Measurements from ENCODE around the gene PCBP3.

Gene PCBP3

GRCh38 chr21:45861156-45861870 lies 217.8 kb downstream of the PCBP3 start:
- peaks cover 6% of the 10 kb centered on the region; the same call in 1 of the 2 replicates for H3K4me1 ChIP-seq (ENCODE audit: insufficient read depth, low read length)
- H3K36me3 ChIP-seq (ENCODE audit: insufficient read depth, low read depth, low read length), result no peaks in the 10 kb centered on the region
- no peak overlapping the region for H3K4me3 ChIP-seq (ENCODE audit: low read length)
- H3K27me3 ChIP-seq (ENCODE audit: insufficient read depth, low read length), result no peaks in the 10 kb centered on the region
- no peak overlapping the region for H3K27ac ChIP-seq (ENCODE audit: low read length)
- H3K9me3 ChIP-seq (ENCODE audit: insufficient read depth, low read depth, low read length), result no peaks in the 10 kb centered on the region
- no peak overlapping the region for H3K9ac ChIP-seq (ENCODE audit: low read depth, low read length)

- Histone ChIP-seq H3K9ac (ENCODE audit: low read depth, low read length) (no peak overlapping the region), H3K4me3 (ENCODE audit: low read length) (no peak overlapping the region), H3K4me1 (ENCODE audit: insufficient read depth, low read length) (no peaks in the 10 kb centered on the region), H3K36me3 (ENCODE audit: insufficient read depth, low read depth, low read length) (no peaks in the 10 kb centered on the region), H3K27me3 (ENCODE audit: insufficient read depth, low read length) (no peaks in the 10 kb centered on the region), H3K9me3 (ENCODE audit: insufficient read depth, low read depth, low read length) (no peaks in the 10 kb centered on the region), H3K27ac (ENCODE audit: low read length) (no peak overlapping the region)
Measured at GRCh38 chr21:45862543-45863207, 219.2 kb downstream of the PCBP3 start.

GRCh38 chr21:45863267-45863666 lies 219.7 kb downstream of the PCBP3 start:
- no peaks in the 10 kb centered on the region for H3K36me3 ChIP-seq (ENCODE audit: insufficient read depth, low read depth, low read length)
- H3K27me3 ChIP-seq (ENCODE audit: insufficient read depth, low read length), result no peaks in the 10 kb centered on the region
- H3K4me3 ChIP-seq (ENCODE audit: low read length), result no peak overlapping the region
- H3K4me1 ChIP-seq (ENCODE audit: insufficient read depth, low read length), result no peaks in the 10 kb centered on the region
- H3K9ac ChIP-seq (ENCODE audit: low read depth, low read length), result no peak overlapping the region
- no peak overlapping the region for H3K27ac ChIP-seq (ENCODE audit: low read length)
- no peaks in the 10 kb centered on the region for H3K9me3 ChIP-seq (ENCODE audit: insufficient read depth, low read depth, low read length)

- no peaks in the 10 kb centered on the region for H3K4me1 ChIP-seq (ENCODE audit: insufficient read depth, low read length)
- H3K27ac ChIP-seq (ENCODE audit: low read length), result no peak overlapping the region
- H3K9ac ChIP-seq (ENCODE audit: low read depth, low read length), result no peak overlapping the region
Measured at GRCh38 chr21:45863751-45864150, 220.2 kb downstream of the PCBP3 start.

GRCh38 chr21:45864436-45864835 lies 220.9 kb downstream of the PCBP3 start:
- Histone ChIP-seq H3K36me3 (ENCODE audit: insufficient read depth, low read depth, low read length) (no peaks in the 10 kb centered on the region), H3K9ac (ENCODE audit: low read depth, low read length) (no peak overlapping the region), H3K4me3 (ENCODE audit: low read length) (no peak overlapping the region), H3K9me3 (ENCODE audit: insufficient read depth, low read depth, low read length) (no peaks in the 10 kb centered on the region), H3K4me1 (ENCODE audit: insufficient read depth, low read length) (no peaks in the 10 kb centered on the region), H3K27me3 (ENCODE audit: insufficient read depth, low read length) (no peaks in the 10 kb centered on the region), H3K27ac (ENCODE audit: low read length) (no peak overlapping the region)

More at GRCh38 chr21:45863751-45864150, 220.2 kb downstream of the PCBP3 start:
- no peaks in the 10 kb centered on the region for H3K27me3 ChIP-seq (ENCODE audit: insufficient read depth, low read length)
- no peaks in the 10 kb centered on the region for H3K9me3 ChIP-seq (ENCODE audit: insufficient read depth, low read depth, low read length)
- H3K36me3 ChIP-seq (ENCODE audit: insufficient read depth, low read depth, low read length), result no peaks in the 10 kb centered on the region
- H3K4me3 ChIP-seq (ENCODE audit: low read length), result no peak overlapping the region

- no peaks in the 10 kb centered on the region for H3K4me1 ChIP-seq (ENCODE audit: insufficient read depth, low read length)
- no peaks in the 10 kb centered on the region for H3K9me3 ChIP-seq (ENCODE audit: insufficient read depth, low read depth, low read length)
- H3K4me3 ChIP-seq (ENCODE audit: low read length), result no peak overlapping the region
- H3K36me3 ChIP-seq (ENCODE audit: insufficient read depth, low read depth, low read length), result no peaks in the 10 kb centered on the region
- H3K9ac ChIP-seq (ENCODE audit: low read depth, low read length), result no peak overlapping the region
- no peaks in the 10 kb centered on the region for H3K27me3 ChIP-seq (ENCODE audit: insufficient read depth, low read length)
- no peak overlapping the region for H3K27ac ChIP-seq (ENCODE audit: low read length)
Measured at GRCh38 chr21:45865106-45865835, 221.7 kb downstream of the PCBP3 start.

- Histone ChIP-seq H3K4me3 (ENCODE audit: low read length) (no peak overlapping the region), H3K36me3 (ENCODE audit: insufficient read depth, low read depth, low read length) (no peaks in the 10 kb centered on the region), H3K9me3 (ENCODE audit: insufficient read depth, low read depth, low read length) (no peaks in the 10 kb centered on the region), H3K9ac (ENCODE audit: low read depth, low read length) (no peak overlapping the region), H3K4me1 (ENCODE audit: insufficient read depth, low read length) (no peaks in the 10 kb centered on the region), H3K27me3 (ENCODE audit: insufficient read depth, low read length) (no peaks in the 10 kb centered on the region), H3K27ac (ENCODE audit: low read length) (no peak overlapping the region)
Measured at GRCh38 chr21:45866551-45866950, 223.0 kb downstream of the PCBP3 start.

- no peaks in the 10 kb centered on the region for H3K36me3 ChIP-seq (ENCODE audit: insufficient read depth, low read depth, low read length)
- H3K27ac ChIP-seq (ENCODE audit: low read length), result no peak overlapping the region
- no peaks in the 10 kb centered on the region for H3K9me3 ChIP-seq (ENCODE audit: insufficient read depth, low read depth, low read length)
- H3K27me3 ChIP-seq (ENCODE audit: insufficient read depth, low read length), result no peaks in the 10 kb centered on the region
- H3K4me1 ChIP-seq (ENCODE audit: insufficient read depth, low read length), result no peaks in the 10 kb centered on the region
- H3K9ac ChIP-seq (ENCODE audit: low read depth, low read length), result no peak overlapping the region
- no peak overlapping the region for H3K4me3 ChIP-seq (ENCODE audit: low read length)
Measured at GRCh38 chr21:45867041-45867666, 223.6 kb downstream of the PCBP3 start.

GRCh38 chr21:45867671-45868081 lies 224.2 kb downstream of the PCBP3 start:
- Histone ChIP-seq H3K9me3 (ENCODE audit: insufficient read depth, low read depth, low read length) (no peaks in the 10 kb centered on the region), H3K27ac (ENCODE audit: low read length) (no peak overlapping the region), H3K36me3 (ENCODE audit: insufficient read depth, low read depth, low read length) (no peaks in the 10 kb centered on the region), H3K4me1 (ENCODE audit: insufficient read depth, low read length) (no peaks in the 10 kb centered on the region), H3K9ac (ENCODE audit: low read depth, low read length) (no peak overlapping the region), H3K4me3 (ENCODE audit: low read length) (no peak overlapping the region), H3K27me3 (ENCODE audit: insufficient read depth, low read length) (no peaks in the 10 kb centered on the region)

- Histone ChIP-seq H3K4me1 (ENCODE audit: insufficient read depth, low read length) (no peaks in the 10 kb centered on the region), H3K4me3 (ENCODE audit: low read length) (no peak overlapping the region), H3K27ac (ENCODE audit: low read length) (no peak overlapping the region), H3K9me3 (ENCODE audit: insufficient read depth, low read depth, low read length) (no peaks in the 10 kb centered on the region), H3K9ac (ENCODE audit: low read depth, low read length) (no peak overlapping the region), H3K36me3 (ENCODE audit: insufficient read depth, low read depth, low read length) (no peaks in the 10 kb centered on the region), H3K27me3 (ENCODE audit: insufficient read depth, low read length) (no peaks in the 10 kb centered on the region)
Measured at GRCh38 chr21:45868086-45868485, 224.6 kb downstream of the PCBP3 start.

GRCh38 chr21:45868488-45868887 lies 225.0 kb downstream of the PCBP3 start:
- no peak overlapping the region for H3K9ac ChIP-seq (ENCODE audit: low read depth, low read length)

More at GRCh38 chr21:45868488-45868887, 225.0 kb downstream of the PCBP3 start:
- Histone ChIP-seq H3K36me3 (ENCODE audit: insufficient read depth, low read depth, low read length) (no peaks in the 10 kb centered on the region), H3K27ac (ENCODE audit: low read length) (no peak overlapping the region), H3K27me3 (ENCODE audit: insufficient read depth, low read length) (no peaks in the 10 kb centered on the region), H3K9me3 (ENCODE audit: insufficient read depth, low read depth, low read length) (no peaks in the 10 kb centered on the region), H3K4me3 (ENCODE audit: low read length) (no peak overlapping the region), H3K4me1 (ENCODE audit: insufficient read depth, low read length) (no peaks in the 10 kb centered on the region)
